HL-60 (cell line): ENCODE results near the gene SUPT7L.

Experiments used
- GABPA ChIP-seq: IDR thresholded peaks from 2 replicates; pipeline ENCODE4 v1.6.1; 2012; ENCODE audit warnings: low read depth
- POLR2AphosphoS5 ChIP-seq: IDR thresholded peaks from 2 replicates; pipeline ENCODE4 v1.6.1; 2012; ENCODE audit warnings: low read depth
- TF ChIP-seq, protein P1 (sequence below): IDR thresholded peaks from one replicate; pipeline ENCODE4 v1.5.1; 2011; ENCODE audit warnings: low read length, control low read depth, inconsistent platforms; ENCODE audit not compliant: insufficient read depth

DNA sequence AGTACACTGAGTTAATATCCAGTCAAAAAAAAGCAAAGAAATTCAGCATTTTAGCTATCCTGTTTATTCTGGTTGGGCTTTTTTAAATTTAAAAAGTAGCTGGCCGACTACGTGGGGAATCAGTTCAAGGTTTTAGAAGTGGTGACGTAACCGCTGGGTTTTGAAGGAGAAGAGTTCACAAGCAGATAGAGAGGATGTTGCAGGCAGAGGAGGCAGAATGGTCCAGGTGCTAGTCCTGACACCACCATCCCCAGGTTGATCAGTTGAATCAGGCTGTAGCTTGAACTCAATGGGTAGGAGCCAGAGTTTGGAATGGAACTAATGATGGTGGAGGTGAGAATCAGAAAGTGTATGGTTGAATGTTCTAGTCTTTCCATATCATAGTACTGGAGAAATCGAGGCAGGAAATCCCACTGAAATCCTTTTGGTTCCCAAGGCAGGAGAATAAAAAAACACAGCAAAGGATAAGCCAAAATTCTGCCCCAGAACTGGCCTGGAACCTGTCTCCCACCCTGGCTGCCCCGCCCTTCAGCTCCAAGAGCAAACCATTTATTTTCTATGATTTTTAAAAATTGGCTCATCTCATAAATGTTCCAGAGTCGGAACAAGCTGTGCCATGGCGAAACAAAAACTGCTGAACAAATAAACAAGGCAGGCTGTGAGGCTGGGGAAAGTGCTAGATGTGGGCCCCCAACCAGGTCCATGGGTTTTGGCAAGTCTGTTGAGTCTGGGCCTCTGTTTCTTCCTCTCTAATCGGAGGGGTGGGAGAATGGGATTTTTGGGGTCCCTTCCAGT lies 44.2 kb upstream of the SUPT7L start:
- TF ChIP-seq, protein P1, sequence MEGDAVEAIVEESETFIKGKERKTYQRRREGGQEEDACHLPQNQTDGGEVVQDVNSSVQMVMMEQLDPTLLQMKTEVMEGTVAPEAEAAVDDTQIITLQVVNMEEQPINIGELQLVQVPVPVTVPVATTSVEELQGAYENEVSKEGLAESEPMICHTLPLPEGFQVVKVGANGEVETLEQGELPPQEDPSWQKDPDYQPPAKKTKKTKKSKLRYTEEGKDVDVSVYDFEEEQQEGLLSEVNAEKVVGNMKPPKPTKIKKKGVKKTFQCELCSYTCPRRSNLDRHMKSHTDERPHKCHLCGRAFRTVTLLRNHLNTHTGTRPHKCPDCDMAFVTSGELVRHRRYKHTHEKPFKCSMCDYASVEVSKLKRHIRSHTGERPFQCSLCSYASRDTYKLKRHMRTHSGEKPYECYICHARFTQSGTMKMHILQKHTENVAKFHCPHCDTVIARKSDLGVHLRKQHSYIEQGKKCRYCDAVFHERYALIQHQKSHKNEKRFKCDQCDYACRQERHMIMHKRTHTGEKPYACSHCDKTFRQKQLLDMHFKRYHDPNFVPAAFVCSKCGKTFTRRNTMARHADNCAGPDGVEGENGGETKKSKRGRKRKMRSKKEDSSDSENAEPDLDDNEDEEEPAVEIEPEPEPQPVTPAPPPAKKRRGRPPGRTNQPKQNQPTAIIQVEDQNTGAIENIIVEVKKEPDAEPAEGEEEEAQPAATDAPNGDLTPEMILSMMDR = no peak
- no peak for TF ChIP-seq GABPA
- no peak for TF ChIP-seq POLR2AphosphoS5
